GM12873 (cell line): Measurements from ENCODE around the gene YJEFN3.

Experiments used
- CTCF ChIP-seq: IDR thresholded peaks from 2 replicates; pipeline ENCODE4 v1.5.1; 2012; ENCODE audit warnings: low read depth, mild to moderate bottlenecking, moderate library complexity, low read length, control low read depth; ENCODE audit not compliant: insufficient read depth; ENCODE audit errors: missing control alignments

Gene YJEFN3

GRCh38 chr19:19529783-19530422 is 1.2 kb downstream of the YJEFN3 start:
- TF ChIP-seq CTCF = no peak

GRCh38 chr19:19530423-19530804 is 1.7 kb downstream of the YJEFN3 start:
- TF ChIP-seq CTCF = no peak

- no peak for TF ChIP-seq CTCF
Observed at GRCh38 chr19:19530889-19531288, 2.2 kb downstream of the YJEFN3 start.

- peak; percentile 97 for TF ChIP-seq CTCF
Observed at GRCh38 chr19:19531951-19532805, 3.5 kb downstream of the YJEFN3 start.

GRCh38 chr19:19532806-19533701 is 4.3 kb downstream of the YJEFN3 start:
- no peak for TF ChIP-seq CTCF

- TF ChIP-seq CTCF = no peak
Observed at GRCh38 chr19:19533841-19534240, 5.1 kb downstream of the YJEFN3 start.

- TF ChIP-seq CTCF = no peak
Observed at GRCh38 chr19:19534556-19535265, 6.0 kb downstream of the YJEFN3 start.
